Mononuclear cell (primary cell): Measurements from ENCODE around the gene MYO5B. TPM values are rescaled to one million over a fixed set of nuclear protein-coding genes. Genes with fewer than 3 reads are reported as not detected.

ENCODE experiments used
- H3K27me3 ChIP-seq: 2 replicates; pipeline ENCODE4 v1.6.0; 2011; ENCODE audit warnings: low read length, control low read depth; ENCODE audit not compliant: insufficient read depth
- H3K4me1 ChIP-seq: 2 replicates; pipeline ENCODE4 v1.5.1; 2011; ENCODE audit warnings: mild to moderate bottlenecking, low read length, control low read depth; ENCODE audit not compliant: insufficient read depth
- H3K4me3 ChIP-seq: 2 replicates; pipeline ENCODE4 v1.5.1; 2011; ENCODE audit warnings: mild to moderate bottlenecking, low read length, moderate library complexity
- H3K9me3 ChIP-seq: 2 replicates; pipeline ENCODE4 v1.5.1; 2011; ENCODE audit warnings: low read depth, mild to moderate bottlenecking, control low read depth, low read length
- total RNA-seq: library from RNA; depleted of rRNA; stranded (reverse); fragments of >200 nt; gene quantifications from one replicate; pipeline ENCODE4 v1.2.3, GENCODE V29; 2012

Gene MYO5B
- total RNA-seq, 1 donor: under 0.01 TPM

DNA sequence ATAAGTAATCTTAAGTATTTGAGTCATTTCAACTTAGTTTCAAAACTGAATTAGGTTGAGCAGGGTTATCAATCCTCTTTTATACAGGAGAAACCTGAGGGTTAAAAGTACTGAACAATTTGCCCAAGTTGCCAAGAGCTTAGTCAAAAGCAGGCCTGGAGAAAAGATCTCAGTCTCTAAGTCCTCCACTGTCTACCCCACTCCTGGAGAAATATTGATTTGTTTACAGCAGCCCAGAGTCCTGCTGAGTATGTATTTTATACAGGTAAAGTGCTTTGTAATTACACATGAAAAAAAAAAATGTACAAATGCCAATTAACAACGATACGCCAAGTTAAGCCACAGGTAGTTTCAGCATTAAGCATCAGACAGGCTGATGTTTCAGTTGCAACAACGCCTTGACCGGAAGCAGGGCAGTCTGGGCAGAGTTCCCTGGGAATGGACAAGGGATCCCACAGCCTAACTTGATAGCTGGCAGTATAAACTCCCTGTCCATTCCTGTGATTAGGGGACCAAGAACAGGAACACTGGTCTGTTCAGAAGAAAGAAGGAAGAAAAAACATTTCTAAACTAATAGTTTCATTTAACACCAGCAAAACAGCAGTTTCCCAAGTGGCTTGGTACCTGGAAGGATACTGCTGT lies 132.9 kb downstream of the MYO5B start:
- no peaks in the 10 kb centered on the region for H3K4me1 ChIP-seq
- no peaks in the 10 kb centered on the region for H3K27me3 ChIP-seq
- no peaks in the 10 kb centered on the region for H3K9me3 ChIP-seq
- no peak overlapping the region for H3K4me3 ChIP-seq

DNA sequence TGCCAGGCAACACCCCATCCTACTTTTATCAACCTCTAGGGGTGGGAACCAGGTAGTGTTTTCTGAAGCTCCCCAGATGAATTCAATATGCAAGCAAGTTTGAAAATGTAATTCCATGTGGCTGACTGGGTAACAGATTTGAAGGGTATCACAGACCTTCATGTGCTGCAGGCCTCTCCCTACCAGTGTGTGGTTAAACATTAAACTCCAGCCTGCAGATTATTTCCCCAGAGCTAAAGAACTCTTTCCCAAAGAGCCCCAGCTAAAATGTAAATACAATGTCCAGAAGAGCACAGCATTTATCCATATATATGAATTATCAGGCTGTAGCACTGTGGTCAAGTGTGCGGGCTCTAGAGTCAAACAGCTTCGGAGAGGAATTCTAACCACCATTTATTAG lies 134.1 kb downstream of the MYO5B start:
- Histone ChIP-seq H3K4me3 (no peak overlapping the region), H3K27me3 (no peaks in the 10 kb centered on the region), H3K9me3 (no peaks in the 10 kb centered on the region), H3K4me1 (no peaks in the 10 kb centered on the region)

DNA sequence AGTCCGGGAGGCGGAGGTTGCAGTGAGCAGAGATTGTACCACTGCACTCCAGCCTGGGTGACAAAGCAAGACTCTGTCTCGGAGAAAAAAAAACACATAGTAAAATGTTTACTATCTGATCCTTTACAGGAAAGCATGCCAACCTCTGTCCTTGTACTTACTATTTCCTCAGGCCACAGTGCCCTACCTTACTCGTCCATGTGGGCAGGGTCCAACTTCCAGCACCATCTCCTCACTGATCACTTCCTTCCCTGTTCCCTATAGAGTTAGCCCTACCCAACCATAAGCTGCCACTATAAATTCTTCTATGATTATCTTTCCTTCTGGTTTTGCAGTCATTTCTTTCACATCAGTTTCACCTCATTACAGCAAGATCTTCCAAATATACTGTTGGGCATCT lies 136.2 kb downstream of the MYO5B start:
- Histone ChIP-seq H3K4me3 (no peak overlapping the region), H3K27me3 (no peaks in the 10 kb centered on the region), H3K4me1 (no peaks in the 10 kb centered on the region), H3K9me3 (no peaks in the 10 kb centered on the region)

DNA sequence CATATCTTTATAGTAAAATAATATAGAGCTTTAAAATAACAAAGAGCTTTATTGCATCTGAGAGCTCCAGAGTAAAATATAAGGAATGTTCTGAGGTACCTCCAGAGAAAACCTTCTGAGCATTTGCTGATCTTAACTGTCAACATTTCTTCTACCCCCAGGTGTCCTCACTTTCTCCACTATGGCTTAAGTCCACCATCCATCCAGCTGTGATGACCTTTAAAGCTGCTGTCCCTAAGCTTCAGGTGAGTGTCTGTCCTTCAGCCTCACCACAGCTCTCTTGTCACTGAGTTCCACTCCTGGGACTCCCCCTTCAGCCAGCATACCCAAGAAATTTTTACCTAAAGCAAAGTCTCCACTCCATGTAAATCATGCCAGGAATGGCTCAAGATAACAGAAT lies 137.9 kb downstream of the MYO5B start:
- no peaks in the 10 kb centered on the region for H3K27me3 ChIP-seq
- H3K4me1 ChIP-seq: no peaks in the 10 kb centered on the region
- H3K9me3 ChIP-seq: no peaks in the 10 kb centered on the region
- H3K4me3 ChIP-seq: no peak overlapping the region

DNA sequence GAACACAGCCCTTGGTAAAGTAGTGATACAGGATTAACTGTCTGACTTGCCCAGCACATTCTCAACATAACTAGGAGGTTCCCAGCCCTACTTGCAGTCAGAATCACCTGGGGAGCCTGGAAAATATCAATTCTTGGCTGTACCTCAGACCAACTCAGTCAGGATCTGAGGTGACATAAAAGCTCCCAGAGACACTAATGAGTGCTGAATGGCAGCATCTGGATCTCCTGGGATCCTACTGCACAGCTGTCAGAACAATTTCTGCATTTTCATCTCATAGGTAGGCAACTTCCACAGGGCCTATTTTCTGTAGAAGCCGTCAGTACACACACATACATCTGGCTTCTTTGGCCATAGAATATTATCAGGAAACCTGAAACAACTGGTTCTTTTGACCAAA lies 138.8 kb downstream of the MYO5B start:
- H3K27me3 ChIP-seq: no peaks in the 10 kb centered on the region
- no peaks in the 10 kb centered on the region for H3K9me3 ChIP-seq
- H3K4me3 ChIP-seq: no peak overlapping the region
- no peaks in the 10 kb centered on the region for H3K4me1 ChIP-seq

DNA sequence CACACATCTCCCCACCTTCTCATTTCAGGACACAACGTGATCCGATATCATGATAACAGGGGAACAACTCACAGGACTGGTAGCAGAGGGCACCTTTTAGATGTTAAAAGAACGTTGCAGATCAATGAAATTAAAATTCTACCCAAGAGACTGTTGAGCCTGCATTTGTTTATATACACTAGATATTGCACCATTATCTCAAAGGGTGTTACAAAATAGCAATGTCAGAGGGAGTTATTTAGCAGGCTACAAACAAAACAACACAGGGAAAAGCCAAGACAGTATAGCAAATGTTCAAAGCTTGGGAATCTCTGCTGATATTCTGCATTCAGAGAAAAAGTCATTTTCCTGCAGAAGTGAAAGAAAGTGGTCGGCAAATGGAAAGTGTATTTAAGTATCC lies 139.5 kb downstream of the MYO5B start:
- Histone ChIP-seq H3K4me3 (no peak overlapping the region), H3K4me1 (no peaks in the 10 kb centered on the region), H3K9me3 (no peaks in the 10 kb centered on the region), H3K27me3 (no peaks in the 10 kb centered on the region)

DNA sequence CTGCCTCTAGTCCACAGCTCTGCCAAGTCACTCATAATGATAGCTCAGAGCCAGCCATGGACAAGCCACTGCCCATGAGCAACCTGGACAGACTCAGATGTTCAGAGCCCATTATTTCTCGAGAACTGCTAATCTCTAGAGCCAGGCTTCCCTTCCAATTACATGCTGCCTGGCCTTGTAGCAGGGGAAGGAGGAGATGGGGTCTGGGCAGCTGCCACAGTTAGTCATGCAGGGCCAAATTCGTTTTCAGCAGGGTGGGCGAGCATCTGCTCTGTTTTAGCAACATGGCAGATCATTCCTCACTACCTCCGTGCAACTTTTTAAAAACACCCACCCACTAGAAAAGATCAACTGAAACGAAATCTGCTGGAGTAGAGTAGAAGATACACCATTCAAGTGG lies 141.8 kb downstream of the MYO5B start:
- no peaks in the 10 kb centered on the region for H3K4me1 ChIP-seq
- no peak overlapping the region for H3K4me3 ChIP-seq
- H3K27me3 ChIP-seq: no peaks in the 10 kb centered on the region
- H3K9me3 ChIP-seq: no peaks in the 10 kb centered on the region

DNA sequence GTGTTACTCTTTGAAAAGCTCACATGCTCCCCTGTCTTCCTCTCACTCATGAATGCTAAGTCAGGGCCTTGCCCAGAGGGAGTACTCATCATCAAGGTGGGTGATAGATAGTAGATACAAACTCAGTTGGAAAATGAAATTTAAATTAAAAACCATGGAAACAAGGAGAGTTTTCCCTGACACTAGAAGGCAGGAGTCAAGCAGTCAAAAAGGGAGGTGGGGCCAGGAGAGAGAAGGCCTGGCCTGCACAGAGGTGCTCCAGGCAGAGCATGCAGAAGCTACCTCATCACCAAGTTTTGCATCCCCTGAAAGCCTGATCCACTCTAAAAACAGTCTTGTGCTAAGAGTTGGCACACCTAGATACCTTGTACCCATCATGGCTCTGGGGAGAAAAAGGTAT lies 143.7 kb downstream of the MYO5B start:
- no peaks in the 10 kb centered on the region for H3K4me1 ChIP-seq
- H3K4me3 ChIP-seq: no peak overlapping the region
- no peaks in the 10 kb centered on the region for H3K27me3 ChIP-seq
- H3K9me3 ChIP-seq: no peaks in the 10 kb centered on the region

DNA sequence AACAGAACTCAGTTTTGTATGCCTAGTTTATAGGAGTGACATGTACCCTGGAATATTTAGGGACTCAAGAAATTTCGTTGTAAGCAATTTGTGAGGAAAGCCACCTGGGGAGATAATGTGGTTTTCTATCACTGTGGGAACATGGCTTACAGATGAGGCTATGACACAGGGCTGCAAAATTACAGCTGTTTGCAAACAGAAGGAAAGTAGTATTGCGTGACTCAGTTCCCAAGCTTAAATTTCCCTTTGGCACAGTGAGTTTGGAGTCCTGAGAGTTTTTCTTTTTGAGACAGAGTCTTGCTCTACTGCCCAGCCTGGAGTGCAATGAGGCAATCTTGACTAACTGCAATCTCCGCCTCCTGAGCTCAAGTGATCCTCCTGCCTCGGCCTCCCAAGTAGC lies 149.8 kb downstream of the MYO5B start:
- Histone ChIP-seq H3K27me3 (peaks cover 8% of the 10 kb centered on the region), H3K9me3 (no peaks in the 10 kb centered on the region), H3K4me3 (no peak overlapping the region), H3K4me1 (no peaks in the 10 kb centered on the region)

DNA sequence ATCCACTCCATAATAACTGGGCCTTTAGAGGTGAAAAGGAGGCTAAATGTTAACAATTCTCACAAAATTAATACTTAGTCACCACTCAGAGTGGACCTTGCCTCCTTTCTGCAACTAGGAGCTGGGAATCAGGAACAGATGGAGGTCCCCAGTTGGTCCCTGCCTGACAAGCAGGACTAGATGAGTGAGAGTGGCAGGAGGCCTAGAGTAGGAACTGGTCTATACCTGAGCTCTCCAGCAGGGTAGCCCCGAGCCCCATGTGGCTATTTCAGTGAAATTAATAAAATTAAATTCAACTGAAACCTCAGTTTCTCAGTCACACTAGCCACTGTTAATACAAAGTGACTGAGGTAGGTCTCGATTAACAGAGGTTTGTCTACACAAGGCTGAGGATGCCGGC lies 150.5 kb downstream of the MYO5B start:
- Histone ChIP-seq H3K27me3 (peaks cover 8% of the 10 kb centered on the region), H3K4me1 (no peaks in the 10 kb centered on the region), H3K4me3 (no peak overlapping the region)

DNA sequence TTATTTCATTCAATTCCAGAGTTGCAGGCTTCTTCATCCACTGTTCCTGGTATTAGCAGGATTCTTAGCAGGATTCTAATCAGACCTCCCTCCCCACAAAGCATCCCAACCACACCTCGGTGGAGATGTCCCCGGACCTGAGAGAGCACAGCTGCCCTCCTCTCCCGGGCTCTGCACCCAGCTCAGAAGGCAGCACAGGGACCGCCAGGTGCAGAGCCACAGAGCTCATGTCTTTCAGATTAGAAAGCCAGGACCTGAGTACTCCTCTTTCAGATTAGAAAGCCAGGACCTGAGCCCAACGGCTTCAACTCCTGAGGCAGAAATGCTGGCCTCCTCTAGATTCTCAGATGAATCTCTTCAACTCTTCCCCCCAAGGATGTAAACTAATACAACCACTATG lies 152.3 kb downstream of the MYO5B start:
- Histone ChIP-seq H3K4me3 (no peak overlapping the region), H3K27me3 (peaks cover 8% of the 10 kb centered on the region), H3K4me1 (no peaks in the 10 kb centered on the region), H3K9me3 (no peaks in the 10 kb centered on the region)

More for the DNA sequence above, 150.5 kb downstream of the MYO5B start:
- H3K9me3 ChIP-seq: no peaks in the 10 kb centered on the region

DNA sequence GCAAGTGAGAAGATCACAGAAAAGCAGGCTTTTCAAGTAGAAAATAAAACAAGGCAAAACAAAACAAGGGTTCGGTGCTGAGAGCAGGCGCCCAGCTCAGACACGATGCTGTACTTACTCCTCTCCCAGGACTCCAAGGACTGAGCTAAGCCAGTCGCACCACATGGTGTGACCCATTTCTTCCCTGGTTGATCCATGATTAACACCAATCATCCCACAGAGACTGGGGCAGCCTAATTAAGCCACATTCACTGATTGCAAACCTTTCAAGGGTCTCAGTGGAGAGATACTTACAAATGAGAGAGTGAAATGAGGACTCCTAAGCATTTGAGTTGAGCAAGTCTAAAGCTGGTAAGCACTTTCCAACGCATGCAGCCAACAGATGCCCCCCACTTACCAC lies 155.2 kb downstream of the MYO5B start:
- Histone ChIP-seq H3K27me3 (peaks cover 8% of the 10 kb centered on the region), H3K4me3 (no peak overlapping the region), H3K4me1 (no peaks in the 10 kb centered on the region), H3K9me3 (no peaks in the 10 kb centered on the region)

DNA sequence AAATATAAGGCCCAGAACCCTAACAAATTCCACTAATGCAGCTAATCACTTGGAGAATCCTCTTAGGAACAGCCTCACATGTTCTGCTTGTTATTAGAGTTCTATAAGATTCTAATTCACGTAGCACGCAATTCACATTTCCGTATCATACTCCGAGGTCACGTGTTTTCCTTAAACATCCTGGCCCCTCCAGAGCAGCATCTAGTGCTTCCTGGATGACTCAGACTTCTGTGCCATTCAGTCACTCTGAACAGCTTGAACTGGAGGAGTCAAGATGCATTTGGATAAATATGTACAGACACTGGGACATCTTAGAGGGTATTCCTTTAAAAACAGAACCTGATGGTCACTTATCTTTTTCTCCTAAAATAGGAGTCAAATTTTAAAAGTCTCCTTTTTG lies 156.5 kb downstream of the MYO5B start:
- Histone ChIP-seq H3K27me3 (peaks cover 5% of the 10 kb centered on the region), H3K9me3 (no peaks in the 10 kb centered on the region), H3K4me1 (no peaks in the 10 kb centered on the region), H3K4me3 (no peak overlapping the region)

DNA sequence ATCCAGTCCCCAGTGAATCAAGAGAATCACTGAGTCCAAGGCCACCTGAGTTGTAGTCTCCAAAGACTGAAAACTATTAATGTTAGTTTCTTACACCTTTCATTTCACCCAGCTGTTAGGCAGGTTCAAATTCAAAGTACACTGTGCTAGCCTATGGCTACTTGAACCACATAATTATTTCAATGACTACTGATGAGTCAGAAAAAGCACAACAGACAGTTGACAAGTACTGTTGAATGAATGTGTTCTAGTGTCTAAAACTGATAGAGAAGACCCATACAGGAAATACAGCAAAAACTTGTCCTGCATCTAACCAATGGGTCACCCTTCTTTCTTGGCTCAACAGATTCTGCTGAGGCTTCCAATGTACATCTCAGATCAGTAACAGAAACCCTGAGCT lies 160.9 kb downstream of the MYO5B start:
- Histone ChIP-seq H3K9me3 (no peaks in the 10 kb centered on the region), H3K4me3 (no peak overlapping the region), H3K27me3 (no peaks in the 10 kb centered on the region), H3K4me1 (no peaks in the 10 kb centered on the region)

DNA sequence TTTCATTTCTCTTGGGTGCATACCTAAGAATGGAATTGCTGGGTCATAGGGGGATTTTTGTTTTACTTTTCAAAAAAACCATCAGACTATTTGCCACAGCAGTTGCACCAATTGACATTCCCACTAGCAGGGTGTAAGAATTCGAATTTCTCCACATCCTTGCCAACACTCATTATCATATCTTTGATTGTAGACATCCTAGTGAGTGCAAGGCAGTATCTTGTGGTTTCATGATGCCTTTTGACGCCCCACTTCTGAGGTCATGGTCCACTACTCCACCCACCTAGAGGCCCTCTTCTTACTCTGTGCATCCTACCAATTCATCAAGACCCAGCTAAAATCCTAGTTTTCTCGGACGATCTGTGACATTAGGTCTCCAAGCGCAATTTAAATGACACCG lies 161.9 kb downstream of the MYO5B start:
- Histone ChIP-seq H3K9me3 (no peaks in the 10 kb centered on the region), H3K4me1 (no peaks in the 10 kb centered on the region), H3K4me3 (no peak overlapping the region), H3K27me3 (no peaks in the 10 kb centered on the region)

DNA sequence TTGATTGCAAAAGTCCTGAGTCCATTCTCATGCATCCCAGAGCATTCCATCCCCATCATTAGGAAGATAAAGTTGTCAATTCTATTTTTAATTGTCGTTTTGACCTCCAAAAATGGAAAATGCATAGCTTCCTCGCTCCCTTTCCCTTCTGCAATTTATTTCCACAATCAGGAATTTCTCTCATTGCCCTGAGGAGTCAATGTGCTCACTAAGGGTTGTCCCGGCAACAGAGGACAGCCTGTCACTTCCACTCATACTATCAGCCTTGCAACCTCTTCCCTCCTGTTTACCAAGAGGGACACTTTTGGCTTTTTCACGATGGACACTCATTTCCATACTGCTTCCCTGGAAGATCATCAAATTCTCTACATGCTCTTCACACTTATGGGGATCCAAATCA lies 164.8 kb downstream of the MYO5B start:
- no peak overlapping the region for H3K4me3 ChIP-seq
- H3K9me3 ChIP-seq: no peaks in the 10 kb centered on the region
- H3K4me1 ChIP-seq: no peaks in the 10 kb centered on the region
- H3K27me3 ChIP-seq: no peaks in the 10 kb centered on the region
